ENCODE measurements around the gene FAM81A.
"Not testable (repeated sequence)": the region's sequence is repeated elsewhere in the genome, so short reads cannot be mapped to it uniquely, and the experiment has no call there.

FAM81A gene

DNA sequence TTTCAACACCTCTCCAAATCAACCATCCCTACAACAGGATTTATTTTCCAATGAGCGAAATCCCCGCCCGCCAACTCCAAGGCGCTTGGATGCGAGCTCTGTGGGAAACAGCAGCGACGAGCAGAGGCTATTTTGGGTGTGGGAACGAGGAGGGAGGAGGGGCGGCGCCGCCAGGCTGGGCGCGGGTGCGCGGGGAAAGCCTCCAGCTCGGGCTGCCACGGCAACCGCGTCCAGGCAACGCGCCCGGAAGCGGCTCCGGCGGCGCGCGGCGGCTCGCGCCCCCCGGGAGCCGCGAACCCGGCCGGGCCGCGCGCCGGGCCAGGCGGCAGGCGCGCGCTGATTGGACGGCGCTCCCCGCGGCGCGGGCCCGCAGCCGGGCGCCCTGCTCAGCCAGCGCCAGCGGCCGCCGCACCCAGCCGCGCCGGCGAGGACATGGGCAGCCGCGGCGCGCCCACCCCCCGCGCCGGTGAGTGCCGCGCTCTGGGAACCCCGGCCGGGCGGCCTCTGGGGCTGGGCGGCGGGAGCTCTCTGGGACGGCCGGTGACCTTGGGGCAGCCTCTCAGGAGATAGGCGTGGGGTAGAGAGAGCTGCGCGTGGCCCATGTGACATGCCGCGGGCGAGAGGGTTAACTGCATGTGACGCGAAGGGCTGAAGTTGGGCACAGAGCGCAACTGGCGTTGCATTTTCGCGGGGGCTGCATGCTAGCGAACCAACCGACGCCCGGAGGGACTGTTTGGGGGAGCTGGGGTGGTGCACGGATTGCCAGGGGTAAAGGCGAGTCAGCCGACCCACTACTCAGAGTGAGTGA, at the start of gene FAM81A:
FAM81A (plus strand) TSS at position 370 of the 808 bp plus-strand sequence. CDS start 20,441 bp downstream, outside the sequence.
- DNase-seq, result peak; percentile 26

- no peak for DNase-seq
Measured at GRCh38 chr15:59388670-59389069, 49.3 kb upstream of the FAM81A start.

DNA sequence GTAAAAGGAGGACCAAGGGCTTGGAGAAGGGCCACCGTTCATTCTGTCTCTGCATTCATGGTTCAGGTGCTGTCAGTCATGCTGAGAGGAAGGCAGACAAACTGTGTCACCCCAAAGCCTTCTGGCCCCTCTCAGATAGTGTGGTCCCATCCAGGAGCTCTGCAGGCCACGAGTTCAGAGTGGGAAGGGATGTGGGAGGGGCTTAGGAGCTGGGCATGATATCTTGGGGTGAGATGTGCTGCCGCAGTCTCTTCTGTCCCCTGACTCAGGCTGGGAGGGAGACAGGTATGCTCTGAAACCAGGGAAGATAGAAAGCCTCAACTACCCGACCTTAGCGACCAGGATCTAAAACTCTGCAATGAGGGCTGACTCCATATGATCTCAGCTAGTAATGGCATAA, 45.7 kb upstream of the FAM81A start:
- no peak for DNase-seq

DNA sequence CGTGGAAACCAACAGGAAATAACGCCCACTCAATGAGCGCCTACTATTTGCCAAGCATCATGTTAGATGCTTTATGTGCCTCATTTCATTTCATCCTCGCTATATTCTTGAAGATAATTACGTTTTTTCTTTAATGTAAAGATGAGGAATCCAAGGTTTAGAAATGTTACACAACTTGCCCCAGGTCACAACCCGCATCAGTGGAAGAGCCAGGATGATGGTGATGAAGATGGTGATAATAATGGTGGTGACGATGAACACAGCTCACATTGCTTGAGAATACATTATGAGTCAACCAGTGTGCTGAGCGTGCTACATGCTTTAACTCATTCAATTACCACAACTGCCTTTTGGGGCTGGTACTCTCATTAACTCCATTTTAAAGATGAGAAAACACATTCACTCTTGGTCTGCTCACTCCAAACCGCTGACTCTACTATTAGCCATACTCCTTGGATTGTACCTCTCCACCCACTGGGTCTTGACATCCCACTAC, 43.8 kb upstream of the FAM81A start:
- no peak for DNase-seq

DNA sequence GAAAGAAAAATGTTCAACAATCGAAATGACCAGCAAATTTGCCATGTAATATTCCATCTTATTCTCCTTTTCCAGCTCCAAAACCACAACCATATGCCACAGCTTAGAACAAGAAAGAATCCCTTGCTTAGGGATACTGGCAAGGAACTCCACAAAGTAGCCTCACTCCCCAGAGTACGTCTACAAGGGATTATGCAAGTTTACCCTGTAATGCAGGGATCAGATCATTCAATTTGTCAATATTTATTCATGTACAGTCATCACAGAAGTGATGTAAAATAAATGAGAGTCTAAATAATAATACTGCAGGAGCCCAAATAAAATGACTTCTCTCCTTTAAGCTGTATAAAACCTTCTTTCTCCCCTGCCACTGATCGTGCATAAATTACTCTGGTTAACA, 41.8 kb upstream of the FAM81A start:
- DNase-seq, result no peak

- DNase-seq, result no peak
Measured at GRCh38 chr15:59396679-59397078, 41.3 kb upstream of the FAM81A start.

GRCh38 chr15:59398220-59398619, 39.8 kb upstream of the FAM81A start:
- no peak for DNase-seq

DNA sequence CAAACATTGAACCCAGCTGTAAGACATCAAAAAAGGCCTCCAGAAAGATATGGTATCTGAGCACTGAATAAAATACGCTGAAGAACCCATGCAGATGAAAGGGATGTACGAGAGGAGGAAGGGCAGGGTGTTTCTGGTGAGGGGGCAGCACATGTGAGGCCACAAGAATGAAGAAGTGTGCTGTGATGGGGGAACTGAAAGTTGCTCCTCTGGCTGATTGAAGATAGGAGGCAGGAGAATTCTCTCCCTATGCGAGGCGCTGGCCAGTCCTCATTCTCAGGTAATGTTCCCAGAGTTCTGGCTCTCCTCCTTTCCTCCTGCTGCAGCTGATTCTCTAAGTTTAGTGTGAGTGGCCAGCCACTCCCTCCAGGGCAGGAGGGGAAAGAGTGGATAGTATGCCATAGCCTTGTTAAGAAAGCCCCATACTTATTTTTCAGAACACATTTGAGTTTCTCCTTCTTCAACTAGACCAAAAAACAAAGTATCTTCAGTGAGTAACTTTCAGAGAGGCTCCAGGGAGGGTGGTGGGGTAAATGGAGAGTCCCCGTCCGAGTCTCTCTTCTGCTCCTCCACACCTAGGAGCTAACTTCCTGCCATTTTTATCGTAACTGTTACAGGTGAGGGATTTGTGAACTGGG, 38.4 kb upstream of the FAM81A start:
- DNase-seq, result peak; percentile 47

GRCh38 chr15:59400103-59400813, 37.7 kb upstream of the FAM81A start:
- DNase-seq, result no peak

GRCh38 chr15:59401051-59401823, 36.7 kb upstream of the FAM81A start:
- not testable (repeated sequence) for DNase-seq

GRCh38 chr15:59401824-59402569, 36.0 kb upstream of the FAM81A start:
- no peak for DNase-seq

GRCh38 chr15:59405079-59405478, 32.9 kb upstream of the FAM81A start:
- DNase-seq, result no peak

- DNase-seq, result no peak
Measured at GRCh38 chr15:59406446-59406845, 31.5 kb upstream of the FAM81A start.

GRCh38 chr15:59407946-59408345, 30.0 kb upstream of the FAM81A start:
- no peak for DNase-seq

DNA sequence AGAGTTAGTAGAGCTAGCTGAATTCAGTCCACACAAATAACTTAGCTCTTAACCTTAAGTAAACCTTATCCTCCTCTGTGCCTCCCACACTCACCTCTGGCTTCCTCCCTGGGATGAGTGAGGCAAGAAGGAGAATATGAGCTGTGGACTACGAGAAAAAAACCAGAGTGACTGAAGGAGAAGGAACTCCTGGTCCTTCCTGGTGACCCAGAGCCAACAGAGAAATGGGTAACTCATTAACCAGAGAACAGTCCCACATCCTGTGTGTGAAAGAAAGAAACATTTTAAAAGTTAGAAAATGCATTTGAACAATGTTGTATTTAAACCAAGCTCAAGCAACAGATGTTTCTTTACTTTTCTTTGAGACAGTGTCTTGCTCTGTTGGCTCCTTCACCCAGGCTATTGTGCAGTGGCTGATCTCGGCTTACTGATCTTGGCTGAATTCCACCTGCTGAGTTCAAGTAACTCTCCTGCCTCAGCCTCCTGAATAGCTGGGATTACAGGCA, 27.5 kb upstream of the FAM81A start:
- no peak for DNase-seq

DNA sequence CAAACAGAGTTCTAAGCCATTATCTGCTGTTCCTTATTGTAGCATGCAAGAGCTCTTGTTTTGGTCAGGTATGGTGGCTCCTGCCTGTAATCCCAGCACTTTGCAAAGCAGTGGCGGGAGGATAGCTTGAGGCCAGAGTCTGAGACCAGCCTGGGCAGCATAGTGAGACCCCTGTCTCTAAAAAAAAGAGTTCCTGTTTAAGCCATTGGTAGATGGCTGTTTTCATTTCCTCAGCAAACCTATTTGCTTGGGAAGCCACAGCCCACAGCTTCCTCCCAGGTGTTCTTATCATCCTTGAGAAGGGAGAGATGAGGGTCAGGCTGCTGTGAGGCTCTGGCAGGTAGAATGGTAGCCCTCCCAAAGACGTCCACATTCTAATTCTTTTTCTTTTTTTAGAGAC, 24.4 kb upstream of the FAM81A start:
- no peak for DNase-seq

- no peak for DNase-seq
Measured at GRCh38 chr15:59416816-59417215, 21.2 kb upstream of the FAM81A start.

- DNase-seq, result no peak
Measured at GRCh38 chr15:59419170-59419569, 18.8 kb upstream of the FAM81A start.

GRCh38 chr15:59420108-59420507, 17.9 kb upstream of the FAM81A start:
- no peak for DNase-seq

- no peak for DNase-seq
Measured at GRCh38 chr15:59420986-59421618, 16.9 kb upstream of the FAM81A start.

DNA sequence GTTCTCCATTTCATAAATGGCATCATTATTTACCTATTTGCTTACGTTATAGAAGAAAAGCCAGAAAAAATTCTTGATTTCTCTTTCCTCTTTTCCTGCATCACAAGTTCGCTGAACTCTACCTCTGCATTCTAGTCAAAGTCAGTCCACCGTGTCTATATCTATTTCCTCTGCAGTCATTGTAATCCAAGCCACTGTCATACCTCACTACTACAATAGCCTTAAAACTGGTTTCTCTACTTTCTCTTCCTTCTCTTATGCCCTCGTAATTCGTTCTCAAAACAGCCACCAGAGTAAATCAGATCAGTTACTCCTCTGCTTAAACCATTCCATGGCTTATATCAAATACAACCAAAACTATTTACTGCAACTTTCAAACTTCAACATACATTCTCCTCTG, 13.4 kb upstream of the FAM81A start:
- DNase-seq, result no peak
